ENCODE data around the gene ANAPC2.

Gene ANAPC2

GRCh38 chr9:137140151-137141012, 48.0 kb downstream of the ANAPC2 start:
- no peak overlapping the region for H3K4me3 ChIP-seq (ENCODE audit: low read depth, low read length)
- no peak for DNase-seq (ENCODE audit: low read depth)
- no peak for TF ChIP-seq CTCF (conservative IDR thresholded peaks at IDR 0.05; ENCODE audit: low read depth, low read length)

GRCh38 chr9:137139468-137140150, 48.8 kb downstream of the ANAPC2 start:
- TF ChIP-seq CTCF (conservative IDR thresholded peaks at IDR 0.05; ENCODE audit: low read depth, low read length), result no peak
- DNase-seq (ENCODE audit: low read depth), result no peak
- no peak overlapping the region for H3K4me3 ChIP-seq (ENCODE audit: low read depth, low read length)

- TF ChIP-seq CTCF (conservative IDR thresholded peaks at IDR 0.05; ENCODE audit: low read depth, low read length), result no peak
- peak; percentile 20 for DNase-seq (ENCODE audit: low read depth)
- no peak within 1 kb of the TSS for H3K4me3 ChIP-seq (ENCODE audit: low read depth, low read length)
These were observed 49.5 kb downstream of the ANAPC2 start, which contains the start of gene GRIN1 for GRCh38 chr9:137138722-137139467. Gene GRIN1, plus strand, starts transcription at chr9:137139154. Its CDS starts 333 bp downstream, at chr9:137139487.

GRCh38 chr9:137138058-137138721, 50.2 kb downstream of the ANAPC2 start:
- TF ChIP-seq CTCF (conservative IDR thresholded peaks at IDR 0.05; ENCODE audit: low read depth, low read length), result no peak
- no peak for DNase-seq (ENCODE audit: low read depth)
- no peak overlapping the region for H3K4me3 ChIP-seq (ENCODE audit: low read depth, low read length)

GRCh38 chr9:137136881-137137607, 51.3 kb downstream of the ANAPC2 start:
- H3K4me3 ChIP-seq (ENCODE audit: low read depth, low read length), result no peak overlapping the region
- DNase-seq (ENCODE audit: low read depth), result no peak
- no peak for TF ChIP-seq CTCF (conservative IDR thresholded peaks at IDR 0.05; ENCODE audit: low read depth, low read length)
